K562 (cell line): ENCODE measurements around the gene MBD6. TPM values are rescaled to one million over a fixed set of nuclear protein-coding genes. Genes with fewer than 3 reads are reported as not detected.

ENCODE experiments used
- ATF1 ChIP-seq, 2 experiments: fragments of 450-650 bp in 1 of 2; IDR thresholded peaks; 2 replicates each; pipeline ENCODE4 v1.6.1; 2016; ENCODE audit warnings: missing compliant biosample characterization in 1 of 2, missing genetic modification characterization in 1 of 2
- ERF ChIP-seq: fragments of 450-650 bp; formaldehyde crosslinking; IDR thresholded peaks from 2 replicates; pipeline ENCODE4 v1.4.0; 2020; ENCODE audit warnings: mild to moderate bottlenecking, mixed read lengths
- MAZ ChIP-seq, 2 experiments: fragments of 450-650 bp in 1 of 2; sonication (generic) in 1 of 2; formaldehyde crosslinking; IDR thresholded peaks in 1 of 2; conservative IDR thresholded peaks in 1 of 2; 2 replicates each; pipeline versions ENCODE4 v1.4.0 to v1.5.0; 2020; ENCODE audit warnings: mild to moderate bottlenecking in 1 of 2, missing genetic modification reagents in 1 of 2
- SMAD4 ChIP-seq: fragments of 250-450 bp; sonication (Bioruptor Pico); conservative IDR thresholded peaks from 2 replicates; pipeline ENCODE4 v1.8.0; 2021; ENCODE audit warnings: inconsistent platforms, mild to moderate bottlenecking, moderate library complexity
- TAF1 ChIP-seq: IDR thresholded peaks from 2 replicates; pipeline ENCODE4 v1.6.1; 2011; ENCODE audit warnings: mild to moderate bottlenecking, low read length, moderate library complexity; ENCODE audit not compliant: insufficient read depth, control insufficient read depth, severe bottlenecking; ENCODE audit errors: extremely low read depth
- ZNF699 ChIP-seq: fragments of 250-450 bp; sonication (Bioruptor Pico); IDR thresholded peaks from 2 replicates; pipeline ENCODE4 v1.8.0; 2021; ENCODE audit warnings: mild to moderate bottlenecking, moderate library complexity; ENCODE audit not compliant: insufficient replicate concordance
- ZNF717 ChIP-seq: fragments of 250-450 bp; sonication (Bioruptor Pico); IDR thresholded peaks from 2 replicates; pipeline ENCODE4 v1.5.0; 2021
- polyA plus RNA-seq, 8 experiments: library from polyadenylated mRNA; depleted of rRNA in 4 of 8; stranded (reverse) in 5 of 8; unstranded in 3 of 8; fragments of >200 nt; fragmentation: Nextera tagmentation in 2 of 8; fragmentation: Illumina TruSeq in 1 of 8; extraction: Ambion mirVana in 2 of 8; extraction: Trizol in 1 of 8; gene quantifications; 2 replicates each; pipeline versions ENCODE4 v1.2.1 to v1.2.3, GENCODE V29; 2011 to 2014; ENCODE audit warnings: inconsistent platforms in 1 of 8, missing spikeins in 1 of 8
- total RNA-seq, 7 experiments: library from RNA; depleted of rRNA in 6 of 7; stranded (reverse); fragments of >200 nt in 6 of 7; fragmentation: Illumina TruSeq in 2 of 7; extraction: Trizol in 2 of 7; gene quantifications; 2 replicates each; pipeline versions ENCODE4 v1.2.1 to v1.2.3, GENCODE V29; 2011 to 2021; ENCODE audit warnings: low replicate concordance in 1 of 7
- TF ChIP-seq, protein P1 (sequence below): fragments of 450-650 bp; formaldehyde crosslinking; conservative IDR thresholded peaks from 2 replicates; pipeline ENCODE4 v1.4.0; 2022; ENCODE audit warnings: mild to moderate bottlenecking, missing genetic modification characterization
- TF ChIP-seq, protein P2 (sequence below): fragments of 250-450 bp; sonication (Bioruptor Pico); IDR thresholded peaks from 2 replicates; pipeline ENCODE4 v1.5.0; 2021
- TF ChIP-seq, protein P3 (sequence below): fragments of 250-450 bp; sonication (Bioruptor Pico); IDR thresholded peaks from 2 replicates; pipeline ENCODE4 v1.4.0; 2020; ENCODE audit warnings: borderline replicate concordance
- TF ChIP-seq, protein P4 (sequence below): sonication (generic); formaldehyde crosslinking; IDR thresholded peaks from 2 replicates; pipeline ENCODE4 v1.8.0; 2022; ENCODE audit warnings: missing genetic modification reagents, mild to moderate bottlenecking, borderline replicate concordance
- TF ChIP-seq, protein P5 (sequence below): fragments of 250-450 bp; sonication (Bioruptor Pico); IDR thresholded peaks from 2 replicates; pipeline ENCODE4 v1.4.0; 2020

Gene MBD6
- total and polyA plus RNA-seq, 9 of the 15 experiments (the other 6 are each of a cell fraction or from before 2014, with no cell fraction given), result 2.0 to 54.8 (median 3.8) TPM

DNA sequence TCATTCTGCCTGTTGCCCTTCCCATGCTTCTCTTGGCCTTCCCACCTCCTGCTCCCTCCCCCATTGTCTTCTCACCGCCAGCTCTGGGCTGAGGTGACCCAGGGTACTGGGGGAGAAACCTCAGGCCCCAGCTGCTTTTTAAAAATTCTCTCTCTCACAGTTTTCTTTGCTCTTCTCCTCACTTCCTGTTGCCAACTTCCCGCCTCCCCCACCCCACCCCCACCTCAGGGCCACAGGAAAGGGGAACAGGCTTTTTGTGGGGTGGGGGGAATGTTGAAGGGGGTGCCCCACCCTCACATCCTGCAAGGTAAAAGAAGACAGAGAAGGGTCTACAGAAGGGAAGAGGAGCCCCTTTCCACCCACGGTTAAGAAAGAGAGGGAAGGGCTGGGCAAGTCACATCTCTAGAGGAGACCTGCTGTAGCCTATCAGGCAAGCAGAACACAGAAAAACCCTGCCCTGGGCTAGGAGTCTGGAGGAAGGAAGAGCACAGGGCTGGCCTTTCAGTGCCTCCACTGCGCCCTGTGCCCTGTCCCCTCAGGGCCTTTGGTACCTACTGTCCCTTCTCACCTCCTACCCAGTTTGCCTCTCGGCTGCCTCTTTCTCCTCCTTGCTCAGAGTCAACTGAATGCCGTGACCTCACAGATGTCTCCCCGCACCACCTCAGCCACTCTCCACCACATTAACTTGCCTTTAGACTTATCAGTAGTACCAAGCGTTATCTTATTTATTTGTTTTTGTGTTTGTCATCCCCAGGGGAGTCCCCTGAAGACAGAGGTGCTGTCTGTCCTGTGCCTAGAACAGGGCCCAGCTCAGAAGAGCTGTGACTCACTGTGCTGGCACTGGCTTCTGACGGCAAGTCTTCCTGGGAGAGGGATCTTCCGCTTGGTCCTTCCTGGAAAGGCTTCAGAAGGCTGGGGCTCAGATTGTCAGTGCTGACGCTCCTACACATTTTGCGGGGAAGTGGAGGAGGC, 44.6 kb upstream of the MBD6 start (continued):
- TF ChIP-seq MAZ (CRISPR knock-in tag; conservative IDR thresholded peaks at IDR 0.05 in 1 of 2, IDR thresholded peaks at IDR 0.05 in 1 of 2) (peak; percentile 6 to 16; a peak in 1 of 4 replicates), SMAD4 (CRISPR knock-in tag) (peak; percentile 32; the same call in 1 of the 2 replicates), ZNF699 (CRISPR knock-in tag) (no peak), ERF (CRISPR knock-in tag) (peak; percentile 78; the same call in 1 of the 2 replicates), ZNF717 (CRISPR knock-in tag) (no peak), TAF1 (peak; percentile 19), ATF1 (CRISPR knock-in tag; IDR thresholded peaks at IDR 0.05) (no peak), ATF1 (tag; IDR thresholded peaks at IDR 0.05) (0 out of 2 replicates have a peak, but pooled peaks have one; percentile 11)
- TF ChIP-seq, protein P1, sequence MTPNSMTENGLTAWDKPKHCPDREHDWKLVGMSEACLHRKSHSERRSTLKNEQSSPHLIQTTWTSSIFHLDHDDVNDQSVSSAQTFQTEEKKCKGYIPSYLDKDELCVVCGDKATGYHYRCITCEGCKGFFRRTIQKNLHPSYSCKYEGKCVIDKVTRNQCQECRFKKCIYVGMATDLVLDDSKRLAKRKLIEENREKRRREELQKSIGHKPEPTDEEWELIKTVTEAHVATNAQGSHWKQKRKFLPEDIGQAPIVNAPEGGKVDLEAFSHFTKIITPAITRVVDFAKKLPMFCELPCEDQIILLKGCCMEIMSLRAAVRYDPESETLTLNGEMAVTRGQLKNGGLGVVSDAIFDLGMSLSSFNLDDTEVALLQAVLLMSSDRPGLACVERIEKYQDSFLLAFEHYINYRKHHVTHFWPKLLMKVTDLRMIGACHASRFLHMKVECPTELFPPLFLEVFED (CRISPR knock-in tag), result peak; percentile 66; the same call in 1 of the 2 replicates
- TF ChIP-seq, protein P2, sequence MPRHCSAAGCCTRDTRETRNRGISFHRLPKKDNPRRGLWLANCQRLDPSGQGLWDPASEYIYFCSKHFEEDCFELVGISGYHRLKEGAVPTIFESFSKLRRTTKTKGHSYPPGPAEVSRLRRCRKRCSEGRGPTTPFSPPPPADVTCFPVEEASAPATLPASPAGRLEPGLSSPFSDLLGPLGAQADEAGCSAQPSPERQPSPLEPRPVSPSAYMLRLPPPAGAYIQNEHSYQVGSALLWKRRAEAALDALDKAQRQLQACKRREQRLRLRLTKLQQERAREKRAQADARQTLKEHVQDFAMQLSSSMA (CRISPR knock-in tag), result no peak
- TF ChIP-seq, protein P3, sequence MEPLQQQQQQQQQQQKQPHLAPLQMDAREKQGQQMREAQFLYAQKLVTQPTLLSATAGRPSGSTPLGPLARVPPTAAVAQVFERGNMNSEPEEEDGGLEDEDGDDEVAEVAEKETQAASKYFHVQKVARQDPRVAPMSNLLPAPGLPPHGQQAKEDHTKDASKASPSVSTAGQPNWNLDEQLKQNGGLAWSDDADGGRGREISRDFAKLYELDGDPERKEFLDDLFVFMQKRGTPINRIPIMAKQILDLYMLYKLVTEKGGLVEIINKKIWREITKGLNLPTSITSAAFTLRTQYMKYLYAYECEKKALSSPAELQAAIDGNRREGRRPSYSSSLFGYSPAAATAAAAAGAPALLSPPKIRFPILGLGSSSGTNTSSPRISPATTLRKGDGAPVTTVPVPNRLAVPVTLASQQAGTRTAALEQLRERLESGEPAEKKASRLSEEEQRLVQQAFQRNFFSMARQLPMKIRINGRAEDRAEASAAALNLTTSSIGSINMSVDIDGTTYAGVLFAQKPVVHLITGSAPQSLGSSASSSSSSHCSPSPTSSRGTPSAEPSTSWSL (CRISPR knock-in tag), result no peak
- TF ChIP-seq, protein P4, sequence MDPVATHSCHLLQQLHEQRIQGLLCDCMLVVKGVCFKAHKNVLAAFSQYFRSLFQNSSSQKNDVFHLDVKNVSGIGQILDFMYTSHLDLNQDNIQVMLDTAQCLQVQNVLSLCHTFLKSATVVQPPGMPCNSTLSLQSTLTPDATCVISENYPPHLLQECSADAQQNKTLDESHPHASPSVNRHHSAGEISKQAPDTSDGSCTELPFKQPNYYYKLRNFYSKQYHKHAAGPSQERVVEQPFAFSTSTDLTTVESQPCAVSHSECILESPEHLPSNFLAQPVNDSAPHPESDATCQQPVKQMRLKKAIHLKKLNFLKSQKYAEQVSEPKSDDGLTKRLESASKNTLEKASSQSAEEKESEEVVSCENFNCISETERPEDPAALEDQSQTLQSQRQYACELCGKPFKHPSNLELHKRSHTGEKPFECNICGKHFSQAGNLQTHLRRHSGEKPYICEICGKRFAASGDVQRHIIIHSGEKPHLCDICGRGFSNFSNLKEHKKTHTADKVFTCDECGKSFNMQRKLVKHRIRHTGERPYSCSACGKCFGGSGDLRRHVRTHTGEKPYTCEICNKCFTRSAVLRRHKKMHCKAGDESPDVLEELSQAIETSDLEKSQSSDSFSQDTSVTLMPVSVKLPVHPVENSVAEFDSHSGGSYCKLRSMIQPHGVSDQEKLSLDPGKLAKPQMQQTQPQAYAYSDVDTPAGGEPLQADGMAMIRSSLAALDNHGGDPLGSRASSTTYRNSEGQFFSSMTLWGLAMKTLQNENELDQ (CRISPR knock-in tag), result no peak
- TF ChIP-seq, protein P5, sequence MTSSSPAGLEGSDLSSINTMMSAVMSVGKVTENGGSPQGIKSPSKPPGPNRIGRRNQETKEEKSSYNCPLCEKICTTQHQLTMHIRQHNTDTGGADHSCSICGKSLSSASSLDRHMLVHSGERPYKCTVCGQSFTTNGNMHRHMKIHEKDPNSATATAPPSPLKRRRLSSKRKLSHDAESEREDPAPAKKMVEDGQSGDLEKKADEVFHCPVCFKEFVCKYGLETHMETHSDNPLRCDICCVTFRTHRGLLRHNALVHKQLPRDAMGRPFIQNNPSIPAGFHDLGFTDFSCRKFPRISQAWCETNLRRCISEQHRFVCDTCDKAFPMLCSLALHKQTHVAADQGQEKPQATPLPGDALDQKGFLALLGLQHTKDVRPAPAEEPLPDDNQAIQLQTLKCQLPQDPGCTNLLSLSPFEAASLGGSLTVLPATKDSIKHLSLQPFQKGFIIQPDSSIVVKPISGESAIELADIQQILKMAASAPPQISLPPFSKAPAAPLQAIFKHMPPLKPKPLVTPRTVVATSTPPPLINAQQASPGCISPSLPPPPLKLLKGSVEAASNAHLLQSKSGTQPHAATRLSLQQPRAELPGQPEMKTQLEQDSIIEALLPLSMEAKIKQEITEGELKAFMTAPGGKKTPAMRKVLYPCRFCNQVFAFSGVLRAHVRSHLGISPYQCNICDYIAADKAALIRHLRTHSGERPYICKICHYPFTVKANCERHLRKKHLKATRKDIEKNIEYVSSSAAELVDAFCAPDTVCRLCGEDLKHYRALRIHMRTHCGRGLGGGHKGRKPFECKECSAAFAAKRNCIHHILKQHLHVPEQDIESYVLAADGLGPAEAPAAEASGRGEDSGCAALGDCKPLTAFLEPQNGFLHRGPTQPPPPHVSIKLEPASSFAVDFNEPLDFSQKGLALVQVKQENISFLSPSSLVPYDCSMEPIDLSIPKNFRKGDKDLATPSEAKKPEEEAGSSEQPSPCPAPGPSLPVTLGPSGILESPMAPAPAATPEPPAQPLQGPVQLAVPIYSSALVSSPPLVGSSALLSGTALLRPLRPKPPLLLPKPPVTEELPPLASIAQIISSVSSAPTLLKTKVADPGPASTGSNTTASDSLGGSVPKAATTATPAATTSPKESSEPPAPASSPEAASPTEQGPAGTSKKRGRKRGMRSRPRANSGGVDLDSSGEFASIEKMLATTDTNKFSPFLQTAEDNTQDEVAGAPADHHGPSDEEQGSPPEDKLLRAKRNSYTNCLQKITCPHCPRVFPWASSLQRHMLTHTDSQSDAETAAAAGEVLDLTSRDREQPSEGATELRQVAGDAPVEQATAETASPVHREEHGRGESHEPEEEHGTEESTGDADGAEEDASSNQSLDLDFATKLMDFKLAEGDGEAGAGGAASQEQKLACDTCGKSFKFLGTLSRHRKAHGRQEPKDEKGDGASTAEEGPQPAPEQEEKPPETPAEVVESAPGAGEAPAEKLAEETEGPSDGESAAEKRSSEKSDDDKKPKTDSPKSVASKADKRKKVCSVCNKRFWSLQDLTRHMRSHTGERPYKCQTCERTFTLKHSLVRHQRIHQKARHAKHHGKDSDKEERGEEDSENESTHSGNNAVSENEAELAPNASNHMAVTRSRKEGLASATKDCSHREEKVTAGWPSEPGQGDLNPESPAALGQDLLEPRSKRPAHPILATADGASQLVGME, result 0 out of 2 replicates have a peak, but pooled peaks have one; percentile 68
